ENCODE results near the gene MS4A4A. TPM values are rescaled to one million over a fixed set of nuclear protein-coding genes. Genes with fewer than 3 reads are reported as not detected.

The MS4A4A gene
- total RNA-seq, 4 donors from 2014 or later: 61.3 to 131 (median 103) TPM

GRCh38 chr11:60336767-60337391 is 56.4 kb downstream of the MS4A4A start:
- DNase-seq (ENCODE audit: low spot score) (no peak), ATAC-seq (ENCODE audit: low FRiP score) (no peak)
- no peak for TF ChIP-seq CTCF (IDR thresholded peaks at IDR 0.05)

- DNase-seq (ENCODE audit: low spot score): no peak
- no peak for TF ChIP-seq CTCF (IDR thresholded peaks at IDR 0.05)
Measured at GRCh38 chr11:60338053-60338452, 57.6 kb downstream of the MS4A4A start.

GRCh38 chr11:60339356-60339755 is 58.9 kb downstream of the MS4A4A start:
- TF ChIP-seq CTCF (IDR thresholded peaks at IDR 0.05): no peak
- DNase-seq (ENCODE audit: low spot score) (no peak), ATAC-seq (ENCODE audit: low FRiP score) (no peak)

More at GRCh38 chr11:60338053-60338452, 57.6 kb downstream of the MS4A4A start:
- no peak for ATAC-seq (ENCODE audit: low FRiP score)

GRCh38 chr11:60343094-60343704 is 62.7 kb downstream of the MS4A4A start:
- DNase-seq (ENCODE audit: low spot score) (no peak), ATAC-seq (ENCODE audit: low FRiP score) (no peak)
- no peak for TF ChIP-seq CTCF (IDR thresholded peaks at IDR 0.05)

- no peak for TF ChIP-seq CTCF (IDR thresholded peaks at IDR 0.05)
- no peak for ATAC-seq (ENCODE audit: low FRiP score)
- DNase-seq (ENCODE audit: low spot score): no peak
Measured at GRCh38 chr11:60344146-60344545, 63.7 kb downstream of the MS4A4A start.

GRCh38 chr11:60345489-60345888 is 65.0 kb downstream of the MS4A4A start:
- DNase-seq (ENCODE audit: low spot score) (no peak), ATAC-seq (ENCODE audit: low FRiP score) (no peak)

More at GRCh38 chr11:60345489-60345888, 65.0 kb downstream of the MS4A4A start:
- no peak for TF ChIP-seq CTCF (IDR thresholded peaks at IDR 0.05)
